ENCODE measurements around the gene NUP133. TPM values are rescaled to one million over a fixed set of nuclear protein-coding genes. Genes with fewer than 3 reads are reported as not detected.

Gene NUP133
- total RNA-seq, 1 donor from 2014 or later, result 53.5 TPM

DNA sequence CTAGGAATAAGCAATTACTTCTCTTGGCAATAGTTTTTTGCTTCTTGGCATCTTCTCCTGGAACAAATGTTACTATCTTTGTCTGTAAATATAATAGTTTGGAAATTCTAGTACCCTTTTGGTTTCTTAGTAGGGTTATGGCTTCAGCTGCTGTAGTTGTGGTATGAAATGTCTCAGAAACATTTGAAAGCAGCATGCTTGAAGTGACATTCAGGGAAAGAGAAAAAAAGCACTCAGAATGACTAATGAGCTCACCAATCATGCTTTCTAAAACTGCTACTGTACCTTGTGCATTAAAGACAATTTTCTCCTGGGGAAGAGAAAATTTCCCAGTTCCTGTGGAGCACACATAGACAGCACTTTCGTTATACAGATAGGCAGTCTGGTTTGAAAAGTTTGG, 21.0 kb downstream of the NUP133 start:
- no peak overlapping the region for H3K4me3 Mint-ChIP-seq (ENCODE audit: unreplicated experiment)
- peaks cover 7% of the 10 kb centered on the region for H3K4me1 Mint-ChIP-seq (ENCODE audit: unreplicated experiment)
- no peak overlapping the region for H3K27ac Mint-ChIP-seq (ENCODE audit: unreplicated experiment)
- TF ChIP-seq, protein P1, sequence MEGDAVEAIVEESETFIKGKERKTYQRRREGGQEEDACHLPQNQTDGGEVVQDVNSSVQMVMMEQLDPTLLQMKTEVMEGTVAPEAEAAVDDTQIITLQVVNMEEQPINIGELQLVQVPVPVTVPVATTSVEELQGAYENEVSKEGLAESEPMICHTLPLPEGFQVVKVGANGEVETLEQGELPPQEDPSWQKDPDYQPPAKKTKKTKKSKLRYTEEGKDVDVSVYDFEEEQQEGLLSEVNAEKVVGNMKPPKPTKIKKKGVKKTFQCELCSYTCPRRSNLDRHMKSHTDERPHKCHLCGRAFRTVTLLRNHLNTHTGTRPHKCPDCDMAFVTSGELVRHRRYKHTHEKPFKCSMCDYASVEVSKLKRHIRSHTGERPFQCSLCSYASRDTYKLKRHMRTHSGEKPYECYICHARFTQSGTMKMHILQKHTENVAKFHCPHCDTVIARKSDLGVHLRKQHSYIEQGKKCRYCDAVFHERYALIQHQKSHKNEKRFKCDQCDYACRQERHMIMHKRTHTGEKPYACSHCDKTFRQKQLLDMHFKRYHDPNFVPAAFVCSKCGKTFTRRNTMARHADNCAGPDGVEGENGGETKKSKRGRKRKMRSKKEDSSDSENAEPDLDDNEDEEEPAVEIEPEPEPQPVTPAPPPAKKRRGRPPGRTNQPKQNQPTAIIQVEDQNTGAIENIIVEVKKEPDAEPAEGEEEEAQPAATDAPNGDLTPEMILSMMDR (IDR thresholded peaks at IDR 0.05; ENCODE audit: unreplicated experiment), result no peak
- peaks cover 37% of the 10 kb centered on the region for H3K36me3 Mint-ChIP-seq (ENCODE audit: low read depth, unreplicated experiment)
- no peaks in the 10 kb centered on the region for H3K9me3 Mint-ChIP-seq (ENCODE audit: unreplicated experiment)
- H3K27me3 Mint-ChIP-seq (ENCODE audit: unreplicated experiment), result no peaks in the 10 kb centered on the region
- no peak for DNase-seq (ENCODE audit: low spot score)

DNA sequence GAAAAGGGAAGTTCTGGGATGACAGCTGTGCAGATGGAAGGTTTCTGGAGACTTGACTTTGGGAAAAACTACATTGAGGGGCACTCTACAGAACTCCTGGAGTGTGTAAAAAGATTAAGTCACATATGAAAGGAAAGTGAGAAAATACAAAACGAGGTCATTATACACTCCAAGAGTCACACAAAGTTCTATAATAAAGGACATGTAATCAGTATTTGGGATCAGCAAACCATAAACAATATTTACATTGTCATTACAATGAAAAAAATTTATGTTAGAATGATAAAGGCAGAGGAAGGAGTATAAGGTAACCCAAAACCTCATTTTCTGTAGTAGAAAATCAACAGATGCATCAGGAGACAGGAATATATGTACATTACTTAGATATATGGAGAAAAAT, 22.8 kb downstream of the NUP133 start:
- peak overlapping the region; percentile 32 for H3K27ac Mint-ChIP-seq (ENCODE audit: unreplicated experiment)
- H3K4me3 Mint-ChIP-seq (ENCODE audit: unreplicated experiment), result peak overlapping the region; percentile 19
- no peak for DNase-seq (ENCODE audit: low spot score)
- H3K27me3 Mint-ChIP-seq (ENCODE audit: unreplicated experiment), result no peaks in the 10 kb centered on the region
- TF ChIP-seq, protein P1 (IDR thresholded peaks at IDR 0.05; ENCODE audit: unreplicated experiment), result no peak
- H3K4me1 Mint-ChIP-seq (ENCODE audit: unreplicated experiment), result peaks cover 14% of the 10 kb centered on the region
- H3K36me3 Mint-ChIP-seq (ENCODE audit: low read depth, unreplicated experiment), result peaks cover 37% of the 10 kb centered on the region
- H3K9me3 Mint-ChIP-seq (ENCODE audit: unreplicated experiment), result no peaks in the 10 kb centered on the region

- Mint-ChIP-seq H3K27me3 (ENCODE audit: unreplicated experiment) (peaks cover 3% of the 10 kb centered on the region), H3K36me3 (ENCODE audit: low read depth, unreplicated experiment) (peaks cover 35% of the 10 kb centered on the region), H3K4me1 (ENCODE audit: unreplicated experiment) (peaks cover 29% of the 10 kb centered on the region), H3K4me3 (ENCODE audit: unreplicated experiment) (no peak overlapping the region), H3K27ac (ENCODE audit: unreplicated experiment) (no peak overlapping the region), H3K9me3 (ENCODE audit: unreplicated experiment) (no peaks in the 10 kb centered on the region)
- DNase-seq (ENCODE audit: low spot score), result no peak
- TF ChIP-seq, protein P1 (IDR thresholded peaks at IDR 0.05; ENCODE audit: unreplicated experiment), result no peak
Measured at GRCh38 chr1:229482511-229482910, 25.6 kb downstream of the NUP133 start.

DNA sequence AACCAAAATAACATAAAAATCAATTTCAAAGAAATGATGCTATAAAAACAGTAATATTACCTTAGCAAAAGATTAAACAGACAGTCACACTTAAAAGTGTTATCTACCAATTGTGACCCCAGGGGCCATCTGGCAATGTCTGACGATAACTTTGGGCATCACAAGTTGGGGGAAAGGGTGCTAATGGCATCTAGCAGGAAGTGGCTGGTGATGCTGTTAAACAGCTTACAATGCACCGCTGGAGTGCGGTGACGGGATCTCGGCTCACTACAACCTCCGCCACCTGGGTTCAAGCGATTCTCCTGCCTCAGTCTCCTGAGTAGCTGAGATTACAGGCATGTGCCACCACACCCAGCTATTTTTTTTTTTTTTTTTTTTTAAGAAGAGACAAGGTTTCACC, 27.6 kb downstream of the NUP133 start:
- TF ChIP-seq, protein P1 (IDR thresholded peaks at IDR 0.05; ENCODE audit: unreplicated experiment), result no peak
- Mint-ChIP-seq H3K27me3 (ENCODE audit: unreplicated experiment) (peaks cover 3% of the 10 kb centered on the region), H3K9me3 (ENCODE audit: unreplicated experiment) (no peaks in the 10 kb centered on the region), H3K27ac (ENCODE audit: unreplicated experiment) (peak overlapping the region; percentile 65), H3K36me3 (ENCODE audit: low read depth, unreplicated experiment) (peaks cover 24% of the 10 kb centered on the region), H3K4me3 (ENCODE audit: unreplicated experiment) (no peak overlapping the region), H3K4me1 (ENCODE audit: unreplicated experiment) (peaks cover 28% of the 10 kb centered on the region)
- DNase-seq (ENCODE audit: low spot score), result no peak

GRCh38 chr1:229479660-229480399, 28.3 kb downstream of the NUP133 start:
- no peaks in the 10 kb centered on the region for H3K9me3 Mint-ChIP-seq (ENCODE audit: unreplicated experiment)
- H3K27ac Mint-ChIP-seq (ENCODE audit: unreplicated experiment), result peak overlapping the region; percentile 65
- TF ChIP-seq, protein P1 (IDR thresholded peaks at IDR 0.05; ENCODE audit: unreplicated experiment), result no peak
- no peak for DNase-seq (ENCODE audit: low spot score)
- peaks cover 21% of the 10 kb centered on the region for H3K4me1 Mint-ChIP-seq (ENCODE audit: unreplicated experiment)
- peak overlapping the region; percentile 24 for H3K4me3 Mint-ChIP-seq (ENCODE audit: unreplicated experiment)
- peaks cover 24% of the 10 kb centered on the region for H3K36me3 Mint-ChIP-seq (ENCODE audit: low read depth, unreplicated experiment)
- peaks cover 3% of the 10 kb centered on the region for H3K27me3 Mint-ChIP-seq (ENCODE audit: unreplicated experiment)

Measured in endothelial cell (in vitro differentiated cells).